ENCODE results near the gene TFF3.

The TFF3 gene

DNA sequence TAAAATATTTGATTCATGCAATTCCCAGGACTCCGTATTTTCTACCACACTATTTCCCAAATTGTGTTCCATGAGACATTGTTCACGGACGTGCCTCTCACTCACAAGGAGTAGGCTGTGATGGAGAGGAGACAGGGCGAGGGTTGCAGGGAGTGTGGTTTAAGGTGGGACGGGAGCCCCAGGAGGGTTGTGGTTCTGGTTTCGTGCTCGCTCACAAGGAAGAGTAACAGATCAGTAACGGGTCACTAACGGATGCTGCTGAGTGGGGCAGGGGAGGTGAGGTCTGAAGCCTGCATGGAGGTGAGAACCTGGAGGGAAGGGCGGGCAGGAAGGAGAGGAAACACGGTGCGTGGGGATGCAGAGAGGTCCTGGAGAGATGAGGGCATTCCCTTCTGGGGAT lies 28.8 kb downstream of the TFF3 start:
- Histone ChIP-seq H3K4me1 (ENCODE audit: control insufficient read depth, insufficient read depth, low read length, poor library complexity, severe bottlenecking) (no peaks in the 10 kb centered on the region), H3K27ac (ENCODE audit: low read depth, low read length, severe bottlenecking) (no peak overlapping the region), H3K9me3 (ENCODE audit: control insufficient read depth, low read length) (peaks cover 5% of the 10 kb centered on the region), H3K36me3 (ENCODE audit: control insufficient read depth, insufficient read depth, low read length) (no peaks in the 10 kb centered on the region), H3K4me3 (ENCODE audit: extremely low read depth, insufficient read depth, low read length, poor library complexity, severe bottlenecking) (no peak overlapping the region)
- WGBS, 2 experiments (ENCODE audit: insufficient coverage in 2 of 2), result 85 to 87% methylated on average over 8 to 11 of the region's 12 CpGs

DNA sequence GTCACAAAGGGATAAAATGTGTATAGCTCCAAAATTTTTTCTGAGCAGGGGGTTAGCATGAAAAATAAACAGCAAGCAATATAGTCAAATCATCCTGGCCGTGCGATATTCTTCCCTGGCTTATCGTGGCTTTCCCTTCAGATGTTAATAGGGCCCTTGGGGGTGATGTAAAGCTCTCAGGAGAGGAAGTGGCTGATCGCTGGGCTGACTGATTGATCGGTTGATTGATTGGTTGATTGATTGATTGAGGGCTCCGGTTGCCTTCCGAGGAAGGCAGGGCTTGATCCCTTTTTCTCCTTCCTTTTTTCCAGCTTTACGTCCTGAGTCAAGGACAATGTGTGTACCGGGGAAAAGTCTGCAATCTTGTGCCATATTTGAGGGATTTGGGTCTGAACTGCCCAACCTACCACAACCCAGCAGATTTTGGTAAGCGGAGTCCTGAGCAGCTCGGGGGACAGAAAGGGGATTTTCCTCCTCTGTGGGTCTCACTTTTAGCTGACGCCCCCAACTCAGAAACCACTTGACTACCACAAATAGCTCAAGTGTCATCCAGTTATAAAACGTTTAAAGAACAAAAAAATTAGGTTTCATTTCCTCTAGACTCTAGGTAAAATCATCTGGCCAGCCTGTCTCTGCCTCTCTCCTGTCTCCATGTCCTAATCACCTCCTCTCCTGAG lies 29.5 kb downstream of the TFF3 start:
- Histone ChIP-seq H3K9me3 (ENCODE audit: control insufficient read depth, low read length) (peaks cover 5% of the 10 kb centered on the region), H3K27ac (ENCODE audit: low read depth, low read length, severe bottlenecking) (no peak overlapping the region), H3K36me3 (ENCODE audit: control insufficient read depth, insufficient read depth, low read length) (no peaks in the 10 kb centered on the region), H3K4me3 (ENCODE audit: extremely low read depth, insufficient read depth, low read length, poor library complexity, severe bottlenecking) (no peak overlapping the region), H3K4me1 (ENCODE audit: control insufficient read depth, insufficient read depth, low read length, poor library complexity, severe bottlenecking) (no peaks in the 10 kb centered on the region)
- 84 to 100% methylated on average over 1 to 11 of the region's 13 CpGs for WGBS, 2 experiments (ENCODE audit: insufficient coverage in 2 of 2)

DNA sequence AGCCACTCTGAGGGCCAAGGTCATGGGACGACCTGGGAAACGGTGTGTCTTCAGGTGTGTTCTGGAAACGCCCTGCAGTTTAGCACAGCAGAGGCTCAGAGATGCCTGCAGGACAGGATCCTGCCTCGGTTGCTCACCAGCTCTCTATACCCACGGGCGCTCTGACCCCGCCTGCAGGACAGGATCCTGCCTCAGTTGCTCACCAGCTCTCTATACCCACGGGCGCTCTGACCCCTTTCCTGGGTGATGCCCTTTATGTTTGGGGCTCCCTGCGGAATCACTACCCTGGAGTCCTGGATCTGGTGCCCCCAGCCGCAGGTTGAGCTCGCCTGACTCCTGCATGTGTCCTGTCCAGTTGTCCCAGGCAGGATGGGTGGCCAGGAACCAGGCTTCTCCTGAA lies 32.5 kb downstream of the TFF3 start:
- H3K27ac ChIP-seq (ENCODE audit: low read depth, low read length, severe bottlenecking), result no peak overlapping the region
- no peaks in the 10 kb centered on the region for H3K9me3 ChIP-seq (ENCODE audit: control insufficient read depth, low read length)
- 87 to 92% methylated on average over 10 to 12 of the region's 12 CpGs for WGBS, 2 experiments (ENCODE audit: insufficient coverage in 2 of 2)
- no peaks in the 10 kb centered on the region for H3K36me3 ChIP-seq (ENCODE audit: control insufficient read depth, insufficient read depth, low read length)
- no peaks in the 10 kb centered on the region for H3K4me1 ChIP-seq (ENCODE audit: control insufficient read depth, insufficient read depth, low read length, poor library complexity, severe bottlenecking)
- H3K4me3 ChIP-seq (ENCODE audit: extremely low read depth, insufficient read depth, low read length, poor library complexity, severe bottlenecking), result no peak overlapping the region

GRCh38 chr21:42282021-42282420 lies 33.2 kb downstream of the TFF3 start:
- WGBS, 2 experiments (ENCODE audit: insufficient coverage in 2 of 2), result 92 to 94% methylated on average over 15 to 18 of the region's 18 CpGs
- Histone ChIP-seq H3K9me3 (ENCODE audit: control insufficient read depth, low read length) (no peaks in the 10 kb centered on the region), H3K36me3 (ENCODE audit: control insufficient read depth, insufficient read depth, low read length) (no peaks in the 10 kb centered on the region), H3K4me3 (ENCODE audit: extremely low read depth, insufficient read depth, low read length, poor library complexity, severe bottlenecking) (no peak overlapping the region), H3K4me1 (ENCODE audit: control insufficient read depth, insufficient read depth, low read length, poor library complexity, severe bottlenecking) (no peaks in the 10 kb centered on the region), H3K27ac (ENCODE audit: low read depth, low read length, severe bottlenecking) (no peak overlapping the region)

DNA sequence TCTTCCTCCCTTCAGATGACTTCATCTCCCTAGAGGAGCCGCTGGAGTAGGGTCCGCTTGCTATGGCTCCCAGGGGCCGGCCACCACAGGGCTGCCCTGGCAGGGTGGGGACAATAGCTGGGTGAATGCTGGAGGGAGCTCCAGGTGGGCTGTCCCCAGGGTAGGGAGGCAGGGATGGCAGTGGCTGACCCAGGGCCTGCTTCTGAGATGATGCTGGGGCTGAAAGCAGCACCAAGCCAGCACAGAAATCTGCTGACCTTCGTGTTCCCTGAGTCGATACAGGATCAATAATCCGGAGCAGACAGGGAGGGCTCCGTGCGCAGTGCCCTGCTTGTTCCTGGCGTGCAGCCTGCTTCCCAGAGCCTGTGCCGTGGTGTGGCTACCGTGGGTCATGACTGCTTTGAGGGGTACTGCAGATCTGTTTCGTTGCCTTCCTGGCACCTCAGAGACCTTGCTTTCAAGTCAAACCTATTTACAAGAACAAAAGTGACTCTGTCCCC lies 34.0 kb downstream of the TFF3 start:
- Histone ChIP-seq H3K9me3 (ENCODE audit: control insufficient read depth, low read length) (no peaks in the 10 kb centered on the region), H3K4me3 (ENCODE audit: extremely low read depth, insufficient read depth, low read length, poor library complexity, severe bottlenecking) (no peak overlapping the region), H3K27ac (ENCODE audit: low read depth, low read length, severe bottlenecking) (no peak overlapping the region), H3K36me3 (ENCODE audit: control insufficient read depth, insufficient read depth, low read length) (no peaks in the 10 kb centered on the region), H3K4me1 (ENCODE audit: control insufficient read depth, insufficient read depth, low read length, poor library complexity, severe bottlenecking) (no peaks in the 10 kb centered on the region)
- WGBS, 2 experiments (ENCODE audit: insufficient coverage in 2 of 2), result 95 to 96% methylated on average over 11 of the region's 12 CpGs

GRCh38 chr21:42280356-42281180 lies 34.6 kb downstream of the TFF3 start:
- H3K27ac ChIP-seq (ENCODE audit: low read depth, low read length, severe bottlenecking), result no peak overlapping the region
- no peaks in the 10 kb centered on the region for H3K36me3 ChIP-seq (ENCODE audit: control insufficient read depth, insufficient read depth, low read length)
- no peaks in the 10 kb centered on the region for H3K9me3 ChIP-seq (ENCODE audit: control insufficient read depth, low read length)
- WGBS, 2 experiments (ENCODE audit: insufficient coverage in 2 of 2), result 92 to 93% methylated on average over 15 to 22 of the region's 22 CpGs
- H3K4me3 ChIP-seq (ENCODE audit: extremely low read depth, insufficient read depth, low read length, poor library complexity, severe bottlenecking), result no peak overlapping the region
- H3K4me1 ChIP-seq (ENCODE audit: control insufficient read depth, insufficient read depth, low read length, poor library complexity, severe bottlenecking), result no peaks in the 10 kb centered on the region

GRCh38 chr21:42279888-42280287 lies 35.3 kb downstream of the TFF3 start:
- Histone ChIP-seq H3K27ac (ENCODE audit: low read depth, low read length, severe bottlenecking) (no peak overlapping the region), H3K4me3 (ENCODE audit: extremely low read depth, insufficient read depth, low read length, poor library complexity, severe bottlenecking) (no peak overlapping the region), H3K9me3 (ENCODE audit: control insufficient read depth, low read length) (no peaks in the 10 kb centered on the region), H3K4me1 (ENCODE audit: control insufficient read depth, insufficient read depth, low read length, poor library complexity, severe bottlenecking) (no peaks in the 10 kb centered on the region), H3K36me3 (ENCODE audit: control insufficient read depth, insufficient read depth, low read length) (no peaks in the 10 kb centered on the region)
- WGBS, 2 experiments (ENCODE audit: insufficient coverage in 2 of 2), result 92 to 95% methylated on average over 9 to 11 of the region's 11 CpGs

GRCh38 chr21:42279341-42279871 lies 35.8 kb downstream of the TFF3 start:
- Histone ChIP-seq H3K9me3 (ENCODE audit: control insufficient read depth, low read length) (no peaks in the 10 kb centered on the region), H3K4me1 (ENCODE audit: control insufficient read depth, insufficient read depth, low read length, poor library complexity, severe bottlenecking) (no peaks in the 10 kb centered on the region), H3K27ac (ENCODE audit: low read depth, low read length, severe bottlenecking) (no peak overlapping the region), H3K4me3 (ENCODE audit: extremely low read depth, insufficient read depth, low read length, poor library complexity, severe bottlenecking) (no peak overlapping the region), H3K36me3 (ENCODE audit: control insufficient read depth, insufficient read depth, low read length) (no peaks in the 10 kb centered on the region)
- WGBS, 2 experiments (ENCODE audit: insufficient coverage in 2 of 2), result 87% methylated on average over 16 to 20 of the region's 20 CpGs

DNA sequence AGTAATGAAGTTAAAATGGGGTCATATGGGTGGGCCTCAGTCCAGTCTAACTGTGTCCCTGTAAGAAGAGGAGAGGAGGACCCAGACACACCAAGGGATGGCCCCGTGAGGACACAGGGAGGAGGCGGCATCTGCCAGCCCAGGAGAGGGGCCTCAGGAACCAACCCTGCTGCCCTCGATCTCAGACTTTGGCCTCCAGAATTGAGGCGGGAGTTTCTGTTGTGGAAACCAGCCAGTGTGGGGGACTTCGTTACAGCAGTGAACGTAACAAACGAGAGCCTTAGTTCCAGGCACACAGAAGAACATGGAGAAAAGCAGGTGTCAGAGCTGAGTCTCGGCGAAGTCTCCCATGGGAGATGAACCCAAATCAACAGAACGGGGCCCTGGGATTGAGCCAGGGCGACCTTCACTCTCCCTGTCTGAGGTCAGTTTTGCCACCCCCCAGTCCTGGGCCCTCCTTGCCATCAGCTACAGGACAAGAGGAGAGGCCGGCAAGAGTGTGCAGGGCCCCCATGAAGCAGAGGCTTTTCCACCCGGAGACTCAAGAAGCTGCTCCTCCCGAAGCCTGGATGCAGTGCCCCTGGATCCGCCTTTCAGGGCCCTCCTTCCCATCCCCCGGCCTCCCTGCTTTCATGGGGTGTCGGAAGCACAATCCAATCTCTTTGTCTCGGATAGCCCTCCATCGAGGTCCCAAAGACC lies 36.6 kb downstream of the TFF3 start:
- H3K27ac ChIP-seq (ENCODE audit: low read depth, low read length, severe bottlenecking), result no peak overlapping the region
- H3K9me3 ChIP-seq (ENCODE audit: control insufficient read depth, low read length), result no peaks in the 10 kb centered on the region
- 82 to 86% methylated on average over 14 to 18 of the region's 19 CpGs for WGBS, 2 experiments (ENCODE audit: insufficient coverage in 2 of 2)
- no peaks in the 10 kb centered on the region for H3K36me3 ChIP-seq (ENCODE audit: control insufficient read depth, insufficient read depth, low read length)
- H3K4me1 ChIP-seq (ENCODE audit: control insufficient read depth, insufficient read depth, low read length, poor library complexity, severe bottlenecking), result no peaks in the 10 kb centered on the region
- H3K4me3 ChIP-seq (ENCODE audit: extremely low read depth, insufficient read depth, low read length, poor library complexity, severe bottlenecking), result no peak overlapping the region

DNA sequence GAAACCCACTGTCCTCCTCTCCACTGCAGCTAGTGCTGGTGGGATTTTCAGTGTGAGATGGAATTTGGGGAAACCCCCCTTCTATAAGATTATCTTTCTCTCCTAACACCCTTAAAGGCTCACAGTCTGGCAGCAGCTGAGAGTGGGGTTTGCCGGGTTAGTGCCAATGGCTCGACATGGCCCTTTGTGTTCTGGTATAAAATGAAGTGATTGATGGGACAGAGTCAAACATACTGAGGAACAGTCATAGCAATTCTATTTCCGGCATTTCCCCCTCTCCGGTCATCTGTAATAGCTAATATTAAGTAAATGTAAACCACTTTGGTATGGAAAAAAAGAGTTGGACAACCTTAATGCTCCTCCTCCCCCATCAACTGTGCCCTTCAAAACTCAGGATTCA lies 37.6 kb downstream of the TFF3 start:
- Histone ChIP-seq H3K4me3 (ENCODE audit: extremely low read depth, insufficient read depth, low read length, poor library complexity, severe bottlenecking) (no peak overlapping the region), H3K9me3 (ENCODE audit: control insufficient read depth, low read length) (no peaks in the 10 kb centered on the region), H3K4me1 (ENCODE audit: control insufficient read depth, insufficient read depth, low read length, poor library complexity, severe bottlenecking) (no peaks in the 10 kb centered on the region), H3K36me3 (ENCODE audit: control insufficient read depth, insufficient read depth, low read length) (no peaks in the 10 kb centered on the region), H3K27ac (ENCODE audit: low read depth, low read length, severe bottlenecking) (no peak overlapping the region)
- 90 to 100% methylated on average over 2 of the region's 4 CpGs for WGBS, 2 experiments (ENCODE audit: insufficient coverage in 2 of 2)

All from mesodermal cell (in vitro differentiated cells).